Measurements from ENCODE around the gene MYRIP. TPM values are rescaled to one million over a fixed set of nuclear protein-coding genes. Genes with fewer than 3 reads are reported as not detected.

Gene MYRIP
- total RNA-seq, 4 donors from 2014 or later = 0.66 to 3.1 (median 2.6) TPM

DNA sequence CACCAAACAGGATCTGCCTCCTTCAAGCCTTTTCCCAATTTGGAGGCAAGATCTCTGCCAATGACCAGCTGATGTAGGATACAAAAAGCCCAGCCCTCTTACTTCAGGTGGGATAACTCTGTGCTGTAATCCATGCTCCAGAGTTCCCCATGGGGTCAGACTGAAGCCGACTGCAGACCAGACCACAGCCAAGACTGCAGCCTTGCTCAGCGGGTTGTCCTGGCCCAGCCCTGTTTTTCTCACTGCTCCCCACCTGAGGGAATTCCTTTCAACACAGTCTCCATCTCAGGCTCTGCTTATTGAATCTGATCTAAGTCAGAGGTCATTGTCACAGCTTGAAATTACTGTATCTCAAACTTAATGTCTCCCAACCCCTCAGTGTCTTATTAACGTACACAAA is 207.0 kb downstream of the MYRIP start:
- H3K36me3 ChIP-seq = no peaks in the 10 kb centered on the region
- H3K9me3 ChIP-seq = no peaks in the 10 kb centered on the region
- no peak overlapping the region for H3K4me3 ChIP-seq
- no peaks in the 10 kb centered on the region for H3K27me3 ChIP-seq
- no peak overlapping the region for H3K27ac ChIP-seq
- intact Hi-C loops (cut with DNase I) = no loop called here
- TF ChIP-seq, protein P1, sequence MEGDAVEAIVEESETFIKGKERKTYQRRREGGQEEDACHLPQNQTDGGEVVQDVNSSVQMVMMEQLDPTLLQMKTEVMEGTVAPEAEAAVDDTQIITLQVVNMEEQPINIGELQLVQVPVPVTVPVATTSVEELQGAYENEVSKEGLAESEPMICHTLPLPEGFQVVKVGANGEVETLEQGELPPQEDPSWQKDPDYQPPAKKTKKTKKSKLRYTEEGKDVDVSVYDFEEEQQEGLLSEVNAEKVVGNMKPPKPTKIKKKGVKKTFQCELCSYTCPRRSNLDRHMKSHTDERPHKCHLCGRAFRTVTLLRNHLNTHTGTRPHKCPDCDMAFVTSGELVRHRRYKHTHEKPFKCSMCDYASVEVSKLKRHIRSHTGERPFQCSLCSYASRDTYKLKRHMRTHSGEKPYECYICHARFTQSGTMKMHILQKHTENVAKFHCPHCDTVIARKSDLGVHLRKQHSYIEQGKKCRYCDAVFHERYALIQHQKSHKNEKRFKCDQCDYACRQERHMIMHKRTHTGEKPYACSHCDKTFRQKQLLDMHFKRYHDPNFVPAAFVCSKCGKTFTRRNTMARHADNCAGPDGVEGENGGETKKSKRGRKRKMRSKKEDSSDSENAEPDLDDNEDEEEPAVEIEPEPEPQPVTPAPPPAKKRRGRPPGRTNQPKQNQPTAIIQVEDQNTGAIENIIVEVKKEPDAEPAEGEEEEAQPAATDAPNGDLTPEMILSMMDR (IDR thresholded peaks at IDR 0.05) = no peak
- no peak for TF ChIP-seq POLR2A (IDR thresholded peaks at IDR 0.05)
- no peak for DNase-seq
- no peaks in the 10 kb centered on the region for H3K4me1 ChIP-seq
- WGBS, 2 donors = 71 to 73% methylated on average over 3 of the region's 3 CpGs

DNA sequence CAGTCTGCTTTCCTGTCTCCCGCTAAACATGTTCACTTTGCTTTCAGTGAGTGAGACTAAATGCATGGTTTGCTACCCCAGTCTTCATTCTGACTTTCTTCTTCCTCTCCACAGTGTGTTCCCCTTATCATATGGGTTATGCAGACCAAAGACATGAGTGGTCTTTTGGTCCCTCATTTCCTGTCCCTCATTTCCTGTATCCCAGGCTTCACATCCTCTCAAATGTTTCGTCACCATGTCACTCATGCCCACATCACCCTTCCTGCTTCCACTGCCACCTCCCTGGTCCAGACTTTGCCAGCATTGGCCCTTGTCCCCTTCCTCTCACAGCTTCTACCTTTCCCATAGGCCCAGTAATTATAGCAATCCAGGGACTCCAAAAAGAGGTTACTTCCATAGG is 209.0 kb downstream of the MYRIP start:
- Histone ChIP-seq H3K27me3 (no peaks in the 10 kb centered on the region), H3K4me1 (no peaks in the 10 kb centered on the region), H3K27ac (no peak overlapping the region), H3K9me3 (no peaks in the 10 kb centered on the region), H3K36me3 (no peaks in the 10 kb centered on the region), H3K4me3 (no peak overlapping the region)
- 74 to 92% methylated on average over 2 of the region's 2 CpGs for WGBS, 2 donors
- intact Hi-C loops (cut with DNase I) = no loop called here
- no peak for DNase-seq
- TF ChIP-seq, protein P1 (IDR thresholded peaks at IDR 0.05) = no peak
- no peak for TF ChIP-seq POLR2A (IDR thresholded peaks at IDR 0.05)

GRCh38 chr3:40019376-40019775 is 210.0 kb downstream of the MYRIP start:
- DNase-seq = no peak
- H3K36me3 ChIP-seq = no peaks in the 10 kb centered on the region
- intact Hi-C loops (cut with DNase I) = no loop called here
- no peak overlapping the region for H3K4me3 ChIP-seq
- no peak overlapping the region for H3K27ac ChIP-seq
- H3K4me1 ChIP-seq = no peaks in the 10 kb centered on the region
- H3K9me3 ChIP-seq = no peaks in the 10 kb centered on the region
- WGBS, 2 donors = 68 to 73% methylated on average over 3 of the region's 3 CpGs
- no peaks in the 10 kb centered on the region for H3K27me3 ChIP-seq
- TF ChIP-seq, protein P1 (IDR thresholded peaks at IDR 0.05) = no peak
- TF ChIP-seq POLR2A (IDR thresholded peaks at IDR 0.05) = no peak

GRCh38 chr3:40020689-40021088 is 211.3 kb downstream of the MYRIP start:
- 15 to 47% methylated on average over 2 of the region's 2 CpGs for WGBS, 2 donors

GRCh38 chr3:40021338-40021737 is 211.9 kb downstream of the MYRIP start:
- H3K4me1 ChIP-seq = no peaks in the 10 kb centered on the region
- no peak for TF ChIP-seq POLR2A (IDR thresholded peaks at IDR 0.05)
- TF ChIP-seq, protein P1 (IDR thresholded peaks at IDR 0.05) = no peak
- WGBS, 2 donors = 48 to 68% methylated on average over 1 of the region's 1 CpG
- DNase-seq = no peak
- H3K9me3 ChIP-seq = peaks cover 0 to 12% (median 0%) of the 10 kb centered on the region in 3 donors
- intact Hi-C loops (cut with DNase I) = no loop called here
- no peak overlapping the region for H3K27ac ChIP-seq
- H3K36me3 ChIP-seq = no peaks in the 10 kb centered on the region
- no peaks in the 10 kb centered on the region for H3K27me3 ChIP-seq
- H3K4me3 ChIP-seq = no peak overlapping the region

More at GRCh38 chr3:40020689-40021088, 211.3 kb downstream of the MYRIP start:
- no peaks in the 10 kb centered on the region for H3K36me3 ChIP-seq
- no peak overlapping the region for H3K4me3 ChIP-seq
- no peak overlapping the region for H3K27ac ChIP-seq
- intact Hi-C loops (cut with DNase I) = no loop called here
- peaks cover 0 to 8% (median 0%) of the 10 kb centered on the region in 3 donors for H3K9me3 ChIP-seq
- no peak for DNase-seq
- H3K4me1 ChIP-seq = no peaks in the 10 kb centered on the region
- no peaks in the 10 kb centered on the region for H3K27me3 ChIP-seq
- TF ChIP-seq, protein P1 (IDR thresholded peaks at IDR 0.05) = no peak
- TF ChIP-seq POLR2A (IDR thresholded peaks at IDR 0.05) = no peak
